UCSD-AML1 (cell line): ENCODE measurements around the gene TRIM38.
"Not testable (repeated sequence)": the region's sequence is repeated elsewhere in the genome, so short reads cannot be mapped to it uniquely, and the experiment has no call there.

ENCODE experiments used
- DNase-seq: peaks from one replicate; lab custom pipeline; 2025; ENCODE audit not compliant: unreplicated experiment; lab: John Stamatoyannopoulos, UW

Gene TRIM38

GRCh38 chr6:25962149-25963127, at the start of gene TRIM38:
Gene TRIM38 (plus strand): TSS chr6:25962802. CDS start chr6:25966523, 3,721 bp downstream.
- DNase-seq = peak; percentile 49

DNA sequence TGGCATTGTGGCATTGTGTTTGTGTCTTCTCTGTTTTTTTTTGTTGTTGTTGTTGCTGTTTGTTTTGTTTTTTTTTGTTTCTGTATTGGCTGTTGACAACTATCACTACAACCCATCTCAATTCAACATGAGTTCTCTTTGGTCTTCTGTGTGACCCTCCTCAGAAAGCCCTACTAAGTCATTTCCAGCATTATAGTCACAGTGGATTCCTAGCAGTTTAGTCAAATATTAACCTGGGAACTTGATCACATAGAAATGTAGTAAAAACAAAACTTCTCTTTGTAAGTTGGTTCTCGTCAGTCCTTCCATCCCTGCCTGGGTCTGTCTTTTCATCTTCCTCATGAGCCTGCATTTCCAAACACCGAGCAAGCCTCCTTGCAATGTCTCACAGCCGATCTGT, 48.9 kb upstream of the TRIM38 start:
- DNase-seq = no peak

DNA sequence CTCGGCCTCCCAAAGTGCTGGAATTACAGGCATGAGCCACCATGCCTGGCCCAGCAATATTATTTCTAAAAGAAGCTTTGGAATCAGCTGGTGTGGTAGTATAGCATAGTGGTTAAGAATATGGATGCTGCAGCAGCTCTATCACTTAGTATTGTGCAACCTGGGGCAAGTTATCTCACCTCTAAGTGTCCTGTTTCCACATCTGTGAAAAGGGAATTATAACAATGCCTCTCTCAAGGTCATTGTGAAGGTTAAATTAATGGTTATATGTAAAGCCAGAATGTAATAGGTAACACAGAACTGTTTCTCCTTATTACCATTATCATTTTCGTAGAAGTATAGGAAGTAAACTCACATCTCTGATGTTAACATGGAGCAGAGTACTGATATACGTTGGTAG, 46.3 kb upstream of the TRIM38 start:
- DNase-seq = no peak

GRCh38 chr6:25916789-25917490, 45.7 kb upstream of the TRIM38 start:
- no peak for DNase-seq

GRCh38 chr6:25918083-25918683, 44.4 kb upstream of the TRIM38 start:
- DNase-seq = no peak

DNA sequence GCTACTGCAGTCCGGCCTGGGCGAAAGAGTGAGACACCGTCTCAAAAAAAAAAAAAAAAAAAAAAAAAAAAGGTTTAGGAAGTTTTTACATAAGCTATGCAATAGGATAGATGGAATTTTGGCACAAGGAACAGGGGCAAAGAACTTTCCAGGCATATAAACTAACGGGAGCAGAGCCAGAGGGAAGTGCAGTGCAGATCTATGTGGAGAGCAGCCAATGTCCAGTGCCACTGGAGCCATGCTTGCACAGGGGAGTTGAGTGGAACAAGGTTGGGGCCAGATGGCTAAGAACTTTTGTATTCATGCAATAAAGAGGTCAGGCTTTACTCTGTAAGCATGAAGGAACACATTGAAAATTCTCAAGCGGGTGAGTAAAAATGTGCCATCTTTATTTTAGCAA, 42.9 kb upstream of the TRIM38 start:
- DNase-seq = no peak

- DNase-seq = no peak
These were observed 40.9 kb upstream of the TRIM38 start for GRCh38 chr6:25921525-25922203.

DNA sequence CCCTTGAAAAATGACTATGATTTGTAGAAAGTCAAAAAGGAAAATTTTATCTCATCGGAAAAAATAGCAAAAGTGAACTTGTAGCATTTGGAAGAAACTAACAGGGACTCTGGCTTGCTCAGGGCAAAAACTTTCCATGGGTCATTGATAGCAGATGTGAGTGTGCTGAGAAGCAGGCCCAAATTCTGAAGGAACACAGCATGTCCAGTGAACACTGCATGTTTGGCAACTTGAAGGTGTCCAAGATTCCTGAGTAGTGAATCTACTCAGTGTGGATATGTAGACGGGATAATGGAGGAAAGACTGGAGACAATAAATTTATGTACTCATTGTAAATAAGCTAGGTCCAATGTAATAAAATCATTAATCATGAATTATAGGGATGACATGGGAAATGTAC, 40.3 kb upstream of the TRIM38 start:
- no peak for DNase-seq

DNA sequence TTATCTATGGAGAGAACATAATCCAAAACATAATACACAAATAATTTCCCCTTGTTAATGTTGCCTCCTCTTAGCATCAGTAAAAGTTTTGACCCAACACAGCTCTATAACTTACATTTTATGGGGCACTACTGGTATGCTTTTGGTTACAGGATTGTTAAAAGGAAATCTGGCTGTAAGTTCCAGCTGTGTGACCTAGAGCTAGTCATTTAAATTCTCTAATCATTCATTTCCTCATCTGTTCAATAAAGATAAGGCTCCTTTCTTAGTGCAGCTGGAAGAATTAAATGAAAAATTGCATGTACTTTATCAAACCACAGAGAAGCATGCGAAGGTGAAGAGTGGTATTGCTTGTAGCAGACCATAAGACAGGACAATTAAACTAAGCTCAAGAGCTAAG, 36.7 kb upstream of the TRIM38 start:
- no peak for DNase-seq

DNA sequence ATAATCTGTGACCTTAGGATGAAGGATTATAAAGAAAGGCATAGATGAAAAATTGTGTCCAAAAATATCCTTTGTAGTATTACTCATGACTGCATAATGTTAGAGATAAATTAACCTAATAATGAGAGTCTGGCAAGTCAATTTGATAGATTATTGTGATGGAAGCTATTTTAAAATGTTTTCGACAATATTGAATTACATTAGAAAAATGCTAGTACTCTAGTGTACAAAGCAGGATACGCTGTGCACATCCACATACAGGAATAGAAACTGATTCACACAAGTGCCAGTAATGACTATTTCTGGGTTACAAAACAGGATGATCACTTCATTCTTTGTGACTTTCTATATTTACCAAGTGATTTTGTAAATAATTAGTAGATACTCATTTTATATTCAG, 35.4 kb upstream of the TRIM38 start:
- DNase-seq = no peak

DNA sequence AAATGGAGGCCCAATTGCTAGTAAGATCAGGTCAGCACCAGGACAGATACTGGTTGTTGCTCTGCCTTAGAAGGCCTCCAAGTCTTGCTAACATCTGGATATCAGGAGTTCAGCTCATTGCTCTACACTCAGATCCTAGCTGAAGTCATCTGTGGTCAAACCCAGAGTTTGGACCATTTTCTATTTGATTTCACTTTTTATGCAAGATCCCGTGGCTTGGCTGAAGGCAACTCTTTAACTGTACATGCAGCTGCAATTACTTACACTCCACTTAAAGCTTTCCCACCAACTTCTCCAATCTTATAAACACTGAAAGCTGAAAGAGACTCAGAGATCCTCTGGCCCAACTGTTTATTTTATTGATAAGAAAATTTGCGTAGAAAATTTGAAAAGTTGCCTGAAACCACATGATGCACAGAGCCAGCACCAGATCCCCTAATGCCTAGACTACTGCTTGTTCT, 34.8 kb upstream of the TRIM38 start:
- no peak for DNase-seq

DNA sequence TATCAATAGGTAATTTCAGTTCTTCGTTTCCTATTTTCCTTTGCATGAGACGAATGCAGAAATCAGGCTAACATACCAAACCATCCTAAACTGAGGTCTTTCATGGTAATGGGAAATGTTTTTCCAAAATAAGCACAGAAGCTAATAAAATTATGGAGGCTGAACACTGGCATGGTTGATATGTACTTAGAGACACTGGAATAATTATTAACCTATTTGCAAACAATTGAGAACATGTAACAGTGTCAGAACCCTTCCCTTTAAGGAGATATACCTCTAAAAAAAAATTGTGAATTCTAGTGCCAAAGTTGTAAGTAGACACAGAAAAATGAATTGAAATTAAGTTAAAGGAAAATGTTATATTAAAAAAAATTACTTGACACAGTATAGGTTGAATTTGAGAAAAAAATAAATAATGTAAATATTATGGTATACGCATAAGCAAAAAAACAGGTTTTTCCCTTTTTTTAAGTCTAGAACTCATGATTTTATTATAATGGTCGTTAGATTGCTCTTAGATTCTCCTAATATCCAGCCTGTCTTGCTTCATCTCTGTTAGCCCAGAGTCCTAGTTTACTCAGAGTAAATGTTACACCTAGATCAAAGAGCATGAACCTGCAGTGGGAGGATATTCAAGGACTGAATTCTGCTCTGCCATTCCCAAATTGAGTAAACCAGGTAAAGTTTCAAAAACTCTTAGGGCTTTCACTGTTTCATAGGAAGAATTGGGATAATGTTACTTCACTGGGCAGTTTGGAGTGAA, 33.9 kb upstream of the TRIM38 start:
- DNase-seq = no peak

- not testable (repeated sequence) for DNase-seq
These were observed 32.8 kb upstream of the TRIM38 start for GRCh38 chr6:25929785-25930184.

DNA sequence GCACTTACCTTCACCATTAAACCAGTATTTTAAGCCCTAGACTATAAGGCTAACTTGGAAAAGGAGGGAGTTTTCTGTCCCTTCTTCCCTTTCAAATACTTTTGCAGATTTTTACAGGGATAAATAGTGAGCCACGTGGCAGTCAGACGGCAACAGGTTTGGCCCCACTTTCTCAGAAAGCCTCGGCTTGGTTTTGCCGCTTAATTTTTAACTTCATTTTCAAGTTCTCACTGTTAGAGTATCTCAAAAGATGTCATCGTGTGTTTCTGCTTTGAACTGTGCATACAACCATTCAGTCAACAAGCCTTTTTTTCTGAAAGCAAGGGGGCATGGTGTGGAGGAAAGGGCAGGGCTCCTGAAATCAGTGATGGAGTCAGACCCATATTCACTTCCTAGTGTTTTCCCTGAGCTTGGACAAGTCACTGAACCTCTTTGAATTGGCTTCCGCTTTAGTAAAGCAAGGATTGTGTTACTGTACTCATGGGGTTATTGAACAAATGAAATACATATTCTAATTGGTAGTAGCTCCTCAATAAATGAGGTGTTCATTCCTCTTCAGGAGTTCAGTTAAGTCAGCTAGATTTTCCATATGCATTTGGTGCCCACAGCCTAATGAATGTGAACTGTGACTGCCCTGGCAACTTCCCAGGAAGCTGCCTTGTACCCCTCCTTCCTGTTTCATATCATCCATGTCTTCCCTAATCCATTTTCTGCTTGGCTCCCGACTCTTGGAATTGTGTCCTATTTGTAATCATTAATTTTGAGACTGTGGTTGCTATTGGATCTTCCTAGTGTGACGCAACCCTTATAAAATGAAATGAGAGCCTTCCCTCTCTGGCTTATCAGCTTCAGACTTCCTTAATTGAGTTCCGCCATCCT, 31.8 kb upstream of the TRIM38 start, which contains the start of gene SLC17A2:
SLC17A2 (minus strand) TSS at position 160 of the 879 bp plus-strand sequence. CDS start 4,895 bp downstream, outside the sequence.
- DNase-seq = no peak

DNA sequence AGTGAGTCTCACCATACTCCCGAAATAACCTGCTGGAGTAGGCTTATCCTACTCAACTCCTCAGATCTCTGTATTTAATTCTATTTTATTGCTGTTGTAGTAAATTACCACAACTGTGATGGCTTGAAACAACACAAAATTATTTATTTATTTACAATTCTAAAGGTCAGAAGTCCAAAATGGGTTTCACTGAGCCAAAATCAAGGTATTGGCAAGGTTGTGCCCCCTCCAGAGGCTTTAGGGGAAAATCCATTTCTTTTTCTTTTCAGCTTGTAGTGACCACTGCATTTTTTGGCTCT, 31.2 kb upstream of the TRIM38 start:
- no peak for DNase-seq

- DNase-seq = no peak
These were observed 28.4 kb upstream of the TRIM38 start for GRCh38 chr6:25934156-25934555.

DNA sequence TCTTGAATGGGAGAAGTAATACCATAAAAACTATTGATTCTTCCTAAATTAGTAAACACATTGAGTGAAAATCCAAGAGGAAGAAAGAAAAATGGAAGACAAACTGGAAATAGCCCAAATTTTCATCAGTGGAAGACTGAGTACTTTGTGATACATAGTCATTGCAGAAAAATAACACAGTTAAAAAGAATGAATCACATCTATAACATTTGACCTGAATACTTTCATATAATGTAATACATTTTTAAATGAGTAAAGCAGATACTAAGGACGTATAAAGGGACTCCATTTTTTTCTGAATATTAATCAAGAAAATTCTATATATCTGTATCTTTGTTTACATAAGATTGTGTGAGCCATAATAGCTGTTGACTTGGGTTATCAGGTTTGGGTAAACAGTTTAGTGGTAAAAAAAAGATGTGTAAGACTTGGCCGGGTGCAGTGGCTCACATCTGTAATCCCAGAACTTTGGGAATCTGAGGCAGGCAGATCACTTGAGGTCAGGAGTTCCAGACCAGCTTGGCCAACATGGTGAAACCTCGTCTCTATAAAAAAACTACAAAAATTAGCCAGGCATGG, 27.8 kb upstream of the TRIM38 start:
- DNase-seq = no peak

DNA sequence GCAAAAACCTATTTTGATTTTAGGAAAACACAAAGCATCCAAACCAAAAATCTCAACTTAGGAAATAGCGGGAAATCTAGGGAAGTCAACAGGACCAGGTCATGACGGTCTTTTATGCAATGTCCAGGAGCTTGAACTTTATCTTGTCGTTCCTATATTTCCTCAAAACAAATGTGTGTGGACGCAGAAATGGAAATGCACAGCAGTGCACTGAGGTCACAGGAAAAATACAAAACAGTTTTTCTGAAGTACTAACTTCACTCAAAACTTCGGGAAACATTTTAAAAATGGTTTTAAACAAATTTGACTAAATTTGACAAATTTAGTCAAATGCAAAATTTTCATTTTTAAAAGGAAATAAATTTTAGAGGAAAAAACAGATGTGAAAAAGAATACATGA, 26.6 kb upstream of the TRIM38 start:
- no peak for DNase-seq

GRCh38 chr6:25939593-25939992, 23.0 kb upstream of the TRIM38 start:
- DNase-seq = no peak
